Stimulated activated CD4-positive, alpha-beta T cell treated with anti-CD3 and anti-CD28 coated beads, Interleukin-4, amount 100 ng/mL, for 24 hours (primary cell): Measurements from ENCODE around the gene OR4L1.
"Not testable (repeated sequence)": the region's sequence is repeated elsewhere in the genome, so short reads cannot be mapped to it uniquely, and the experiment has no call there.

Source experiments
- DNase-seq: peaks from one replicate; pipeline ENCODE4 v3.0.0-alpha.2; 2020

OR4L1 gene

GRCh38 chr14:20059745-20060144 lies at the start of gene OR4L1:
OR4L1 (plus strand) TSS chr14:20060045; CDS start chr14:20060045, 0 bp downstream.
- no peak for DNase-seq

GRCh38 chr14:20019257-20019865 lies 40.5 kb upstream of the OR4L1 start, which contains the start of gene OR4K14:
OR4K14 (minus strand) TSS chr14:20019307; CDS start chr14:20015193, 4,114 bp downstream.
- no peak for DNase-seq

GRCh38 chr14:20031058-20031457 lies 28.8 kb upstream of the OR4L1 start:
- no peak for DNase-seq

- DNase-seq: no peak
These were observed 24.4 kb upstream of the OR4L1 start for GRCh38 chr14:20035449-20035848.

- no peak for DNase-seq
These were observed 23.9 kb upstream of the OR4L1 start, which contains the start of gene OR4K13 for GRCh38 chr14:20035938-20036337. OR4K13 (minus strand) TSS chr14:20036038; CDS start chr14:20034758, 1,280 bp downstream.

- no peak for DNase-seq
These were observed 15.6 kb upstream of the OR4L1 start for GRCh38 chr14:20044243-20044642.

- no peak for DNase-seq
These were observed 11.6 kb upstream of the OR4L1 start for GRCh38 chr14:20048202-20048601.

GRCh38 chr14:20092050-20092449 lies 32.2 kb downstream of the OR4L1 start:
- no peak for DNase-seq

GRCh38 chr14:20093442-20093841 lies 33.6 kb downstream of the OR4L1 start:
- DNase-seq: no peak

- DNase-seq: not testable (repeated sequence)
These were observed 39.3 kb downstream of the OR4L1 start for GRCh38 chr14:20098926-20099770.

- DNase-seq: no peak
These were observed 50.6 kb downstream of the OR4L1 start, which contains the start of gene OR4K17 for GRCh38 chr14:20110438-20110837. OR4K17 (plus strand) TSS chr14:20110739; CDS start chr14:20117500, 6,761 bp downstream.
